ENCODE results near the gene PLXNB2.

PLXNB2 gene

DNA sequence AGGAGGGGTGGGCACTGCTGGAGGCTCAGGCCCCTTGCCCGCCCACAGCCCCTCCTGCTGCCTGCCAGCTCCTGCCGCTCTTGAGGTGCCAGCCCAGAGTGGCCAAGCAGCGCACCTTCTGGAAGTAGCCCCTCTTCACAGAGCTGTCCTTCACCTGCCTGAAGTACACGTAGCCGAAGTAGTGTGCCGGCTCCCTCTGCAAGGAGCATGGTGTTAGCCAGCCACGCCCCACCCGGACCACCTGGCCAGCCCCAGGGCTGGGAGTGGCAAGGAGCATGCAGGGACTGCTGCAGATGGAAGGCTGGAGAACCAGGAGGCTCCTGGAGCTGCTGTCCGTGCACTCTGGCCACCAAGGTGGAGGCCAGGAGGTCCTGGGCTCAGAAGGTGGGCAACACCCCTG is 9.7 kb upstream of the PLXNB2 start:
- no peak for ATAC-seq
- TF ChIP-seq TCF4 (CRISPR knock-in tag; IDR thresholded peaks at IDR 0.05; ENCODE audit: borderline replicate concordance) (no peak), ZNF565 (CRISPR knock-in tag; conservative IDR thresholded peaks at IDR 0.05; ENCODE audit: low read depth) (no peak), ZFP3 (CRISPR knock-in tag; IDR thresholded peaks at IDR 0.05) (no peak), BACH2 (CRISPR knock-in tag; IDR thresholded peaks at IDR 0.05; ENCODE audit: borderline replicate concordance) (no peak), PPARA (CRISPR knock-in tag; IDR thresholded peaks at IDR 0.05; ENCODE audit: borderline replicate concordance) (no peak), CSRNP3 (CRISPR knock-in tag; IDR thresholded peaks at IDR 0.05) (no peak), SNAI2 (CRISPR knock-in tag; IDR thresholded peaks at IDR 0.05) (no peak), ZC3H10 (CRISPR knock-in tag; IDR thresholded peaks at IDR 0.05) (no peak), CSDC2 (CRISPR knock-in tag; IDR thresholded peaks at IDR 0.05) (no peak), ISL1 (CRISPR knock-in tag; IDR thresholded peaks at IDR 0.05) (no peak), ARNTL (CRISPR knock-in tag; IDR thresholded peaks at IDR 0.05; ENCODE audit: borderline replicate concordance, low read depth) (no peak), RARB (CRISPR knock-in tag; IDR thresholded peaks at IDR 0.05) (no peak), ESRRG (CRISPR knock-in tag; IDR thresholded peaks at IDR 0.05) (no peak), TSHZ2 (CRISPR knock-in tag; IDR thresholded peaks at IDR 0.05) (no peak)
- TF ChIP-seq, protein P1, sequence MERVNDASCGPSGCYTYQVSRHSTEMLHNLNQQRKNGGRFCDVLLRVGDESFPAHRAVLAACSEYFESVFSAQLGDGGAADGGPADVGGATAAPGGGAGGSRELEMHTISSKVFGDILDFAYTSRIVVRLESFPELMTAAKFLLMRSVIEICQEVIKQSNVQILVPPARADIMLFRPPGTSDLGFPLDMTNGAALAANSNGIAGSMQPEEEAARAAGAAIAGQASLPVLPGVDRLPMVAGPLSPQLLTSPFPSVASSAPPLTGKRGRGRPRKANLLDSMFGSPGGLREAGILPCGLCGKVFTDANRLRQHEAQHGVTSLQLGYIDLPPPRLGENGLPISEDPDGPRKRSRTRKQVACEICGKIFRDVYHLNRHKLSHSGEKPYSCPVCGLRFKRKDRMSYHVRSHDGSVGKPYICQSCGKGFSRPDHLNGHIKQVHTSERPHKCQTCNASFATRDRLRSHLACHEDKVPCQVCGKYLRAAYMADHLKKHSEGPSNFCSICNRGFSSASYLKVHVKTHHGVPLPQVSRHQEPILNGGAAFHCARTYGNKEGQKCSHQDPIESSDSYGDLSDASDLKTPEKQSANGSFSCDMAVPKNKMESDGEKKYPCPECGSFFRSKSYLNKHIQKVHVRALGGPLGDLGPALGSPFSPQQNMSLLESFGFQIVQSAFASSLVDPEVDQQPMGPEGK (CRISPR knock-in tag; IDR thresholded peaks at IDR 0.05; ENCODE audit: borderline replicate concordance), result no peak

DNA sequence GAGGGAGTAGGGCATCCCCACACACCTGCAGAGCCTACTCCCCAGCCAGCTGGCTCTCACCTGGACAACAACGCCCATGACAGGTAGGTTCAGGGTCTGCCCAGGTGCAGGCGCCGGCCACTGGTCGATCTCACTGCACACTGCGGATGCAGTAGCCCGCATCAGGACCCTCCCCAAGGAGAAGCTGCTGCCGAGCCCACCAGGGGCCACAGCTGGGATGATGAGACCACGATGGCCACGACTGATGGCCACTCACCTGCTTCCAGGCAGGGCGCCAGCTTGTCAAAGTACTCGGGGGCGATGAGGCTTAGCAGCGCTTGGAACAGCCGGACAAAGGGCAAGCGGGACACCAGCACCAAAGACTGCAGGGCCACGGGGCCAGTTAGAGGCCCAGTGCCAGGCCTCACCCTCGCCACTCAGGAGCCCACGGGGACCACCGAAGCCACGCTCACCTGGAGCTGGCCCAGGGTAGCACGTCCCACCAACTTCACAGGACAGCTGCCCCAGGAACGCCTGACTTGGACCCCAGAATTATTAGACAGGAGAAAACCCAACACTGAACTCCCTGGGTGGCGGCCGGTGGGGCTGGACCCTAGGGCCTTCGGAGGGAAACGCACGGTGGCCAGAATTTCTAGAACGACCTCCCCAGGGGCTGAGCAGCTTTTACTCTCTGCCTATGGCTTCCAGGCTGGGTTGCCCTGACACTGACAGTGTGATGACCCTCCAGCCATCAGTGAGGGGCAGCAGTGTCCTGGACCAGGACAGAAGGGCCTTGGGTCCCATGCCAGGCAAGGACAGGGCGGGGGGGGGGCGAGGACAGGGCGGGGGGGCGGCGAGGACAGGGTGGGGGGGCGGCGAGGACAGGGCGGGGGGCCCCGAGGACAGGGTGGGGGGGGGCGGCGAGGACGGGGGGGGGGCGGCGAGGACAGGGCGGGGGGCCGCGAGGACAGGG is 8.9 kb upstream of the PLXNB2 start:
- ATAC-seq, result no peak
- TF ChIP-seq, protein P2, sequence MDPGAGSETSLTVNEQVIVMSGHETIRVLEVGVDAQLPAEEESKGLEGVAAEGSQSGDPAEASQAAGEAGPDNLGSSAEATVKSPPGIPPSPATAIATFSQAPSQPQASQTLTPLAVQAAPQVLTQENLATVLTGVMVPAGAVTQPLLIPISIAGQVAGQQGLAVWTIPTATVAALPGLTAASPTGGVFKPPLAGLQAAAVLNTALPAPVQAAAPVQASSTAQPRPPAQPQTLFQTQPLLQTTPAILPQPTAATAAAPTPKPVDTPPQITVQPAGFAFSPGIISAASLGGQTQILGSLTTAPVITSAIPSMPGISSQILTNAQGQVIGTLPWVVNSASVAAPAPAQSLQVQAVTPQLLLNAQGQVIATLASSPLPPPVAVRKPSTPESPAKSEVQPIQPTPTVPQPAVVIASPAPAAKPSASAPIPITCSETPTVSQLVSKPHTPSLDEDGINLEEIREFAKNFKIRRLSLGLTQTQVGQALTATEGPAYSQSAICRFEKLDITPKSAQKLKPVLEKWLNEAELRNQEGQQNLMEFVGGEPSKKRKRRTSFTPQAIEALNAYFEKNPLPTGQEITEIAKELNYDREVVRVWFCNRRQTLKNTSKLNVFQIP (CRISPR knock-in tag; IDR thresholded peaks at IDR 0.05; ENCODE audit: borderline replicate concordance, low read depth), result no peak
- TF ChIP-seq ZC3H10 (CRISPR knock-in tag; IDR thresholded peaks at IDR 0.05) (no peak), GLIS3 (CRISPR knock-in tag; IDR thresholded peaks at IDR 0.05) (no peak), OSR1 (CRISPR knock-in tag; IDR thresholded peaks at IDR 0.05) (no peak), BACH2 (CRISPR knock-in tag; IDR thresholded peaks at IDR 0.05; ENCODE audit: borderline replicate concordance) (no peak), CREB5 (CRISPR knock-in tag; IDR thresholded peaks at IDR 0.05; ENCODE audit: low read depth) (no peak), SNAI2 (CRISPR knock-in tag; IDR thresholded peaks at IDR 0.05) (no peak), TCF4 (CRISPR knock-in tag; IDR thresholded peaks at IDR 0.05; ENCODE audit: borderline replicate concordance) (no peak), CSRNP3 (CRISPR knock-in tag; IDR thresholded peaks at IDR 0.05) (no peak), ZNF70 (CRISPR knock-in tag; IDR thresholded peaks at IDR 0.05) (no peak), ARNTL (CRISPR knock-in tag; IDR thresholded peaks at IDR 0.05; ENCODE audit: borderline replicate concordance, low read depth) (no peak)
- TF ChIP-seq, protein P1 (CRISPR knock-in tag; IDR thresholded peaks at IDR 0.05; ENCODE audit: borderline replicate concordance), result no peak
